Activated T-cell treated with anti-CD3 and anti-CD28 coated beads, Interleukin-2, amount 50 U/mL, for 4 hours (primary cell): ENCODE results near the gene HINFP. TPM values are rescaled to one million over a fixed set of nuclear protein-coding genes. Genes with fewer than 3 reads are reported as not detected.
"Not testable (repeated sequence)": the region's sequence is repeated elsewhere in the genome, so short reads cannot be mapped to it uniquely, and the experiment has no call there.

Source experiments
- ATAC-seq, 2 donors: fragments of 200-7000 bp; cut with Tn5 transposase; one replicate each; pipeline ENCODE4 v1.10.0; 2021
- DNase-seq: peaks from one replicate; pipeline ENCODE4 v3.0.0-alpha.2; 2020
- H3K27me3 Mint-ChIP-seq: one replicate; pipeline ENCODE4 v1.8.0; 2021; ENCODE audit warnings: low read depth, mixed read lengths
- H3K36me3 Mint-ChIP-seq: one replicate; pipeline ENCODE4 v1.8.0; 2022; ENCODE audit warnings: mixed read lengths; ENCODE audit not compliant: insufficient read depth
- H3K4me1 Mint-ChIP-seq: one replicate; pipeline ENCODE4 v1.8.0; 2021; ENCODE audit warnings: low read depth, mixed read lengths
- H3K4me3 Mint-ChIP-seq: one replicate; pipeline ENCODE4 v1.8.0; 2021; ENCODE audit warnings: mild to moderate bottlenecking, moderate library complexity, mixed read lengths
- H3K9me3 Mint-ChIP-seq: one replicate; pipeline ENCODE4 v1.8.0; 2021; ENCODE audit warnings: mixed read lengths
- total RNA-seq, 3 donors: library from RNA; stranded (reverse); gene quantifications; one replicate each; pipeline ENCODE4 v1.2.1, GENCODE V29; 2021

HINFP gene
- total RNA-seq, 3 donors from 2014 or later: 20.1 to 26.2 (median 21.1) TPM

DNA sequence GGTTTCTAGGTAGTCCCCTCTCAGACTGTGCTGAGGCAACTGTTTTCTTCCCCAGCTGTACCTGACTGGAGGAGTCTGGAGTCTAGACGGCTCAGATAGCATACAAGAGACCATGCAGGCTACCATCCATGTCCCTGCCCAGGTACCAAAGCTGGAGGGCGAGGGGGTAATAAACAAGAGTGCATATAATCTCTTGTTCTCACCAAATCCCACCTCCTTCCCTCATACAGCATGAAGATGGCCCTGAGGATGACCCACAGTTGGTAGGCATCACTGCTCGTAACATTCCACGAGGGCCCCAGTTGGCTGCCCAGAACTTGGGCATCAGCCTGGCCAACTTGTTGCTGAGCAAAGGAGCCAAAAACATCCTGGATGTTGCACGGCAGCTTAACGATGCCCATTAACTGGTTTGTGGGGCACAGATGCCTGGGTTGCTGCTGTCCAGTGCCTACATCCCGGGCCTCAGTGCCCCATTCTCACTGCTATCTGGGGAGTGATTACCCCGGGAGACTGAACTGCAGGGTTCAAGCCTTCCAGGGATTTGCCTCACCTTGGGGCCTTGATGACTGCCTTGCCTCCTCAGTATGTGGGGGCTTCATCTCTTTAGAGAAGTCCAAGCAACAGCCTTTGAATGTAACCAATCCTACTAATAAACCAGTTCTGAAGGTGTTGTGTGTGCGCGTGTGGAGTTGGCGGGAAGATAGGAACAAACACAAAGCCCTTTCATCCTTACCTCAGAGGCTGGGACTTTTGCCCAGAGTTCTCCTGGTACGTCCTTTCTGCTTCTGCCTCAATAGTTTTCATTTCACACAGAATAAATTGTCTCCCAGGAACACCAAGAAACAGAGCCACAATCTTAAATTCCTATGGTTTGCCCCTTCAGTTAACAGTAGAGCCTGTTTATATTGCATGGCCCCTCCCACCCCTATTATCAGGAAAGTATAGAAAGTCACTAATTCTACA, 28.2 kb upstream of the HINFP start:
- Mint-ChIP-seq H3K9me3 (no peaks in the 10 kb centered on the region), H3K36me3 (peaks cover 26% of the 10 kb centered on the region), H3K4me1 (peaks cover 21% of the 10 kb centered on the region), H3K4me3 (peak overlapping the region; percentile 92), H3K27me3 (no peaks in the 10 kb centered on the region)
- ATAC-seq (no peak), DNase-seq (no peak)

- peaks cover 25% of the 10 kb centered on the region for H3K4me1 Mint-ChIP-seq
- peaks cover 34% of the 10 kb centered on the region for H3K36me3 Mint-ChIP-seq
- peak overlapping the region; percentile 92 for H3K4me3 Mint-ChIP-seq
- ATAC-seq (peak; percentile 30 to 36), DNase-seq (peak; percentile 46)
- H3K9me3 Mint-ChIP-seq: no peaks in the 10 kb centered on the region
- H3K27me3 Mint-ChIP-seq: no peaks in the 10 kb centered on the region
These were observed 27.2 kb upstream of the HINFP start for GRCh38 chr11:119093942-119094815.

DNA sequence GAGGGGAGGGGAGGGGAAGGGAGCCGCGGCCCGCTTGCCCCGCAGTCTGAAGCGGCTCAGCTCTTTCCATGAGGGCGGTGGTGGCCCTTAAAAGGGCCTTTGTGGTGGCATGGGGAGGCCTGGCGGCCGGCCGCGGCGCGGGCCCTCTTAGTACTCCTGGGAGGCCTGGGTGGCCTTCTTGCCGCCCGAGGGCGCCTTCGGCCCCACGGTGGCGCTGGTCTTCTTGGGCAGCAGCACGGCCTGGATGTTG, 26.6 kb upstream of the HINFP start:
- Mint-ChIP-seq H3K4me1 (peaks cover 26% of the 10 kb centered on the region), H3K36me3 (peaks cover 34% of the 10 kb centered on the region), H3K4me3 (peak overlapping the region; percentile 92), H3K9me3 (no peaks in the 10 kb centered on the region), H3K27me3 (no peaks in the 10 kb centered on the region)
- DNase-seq (no peak), ATAC-seq (peak; percentile 49 to 53)

DNA sequence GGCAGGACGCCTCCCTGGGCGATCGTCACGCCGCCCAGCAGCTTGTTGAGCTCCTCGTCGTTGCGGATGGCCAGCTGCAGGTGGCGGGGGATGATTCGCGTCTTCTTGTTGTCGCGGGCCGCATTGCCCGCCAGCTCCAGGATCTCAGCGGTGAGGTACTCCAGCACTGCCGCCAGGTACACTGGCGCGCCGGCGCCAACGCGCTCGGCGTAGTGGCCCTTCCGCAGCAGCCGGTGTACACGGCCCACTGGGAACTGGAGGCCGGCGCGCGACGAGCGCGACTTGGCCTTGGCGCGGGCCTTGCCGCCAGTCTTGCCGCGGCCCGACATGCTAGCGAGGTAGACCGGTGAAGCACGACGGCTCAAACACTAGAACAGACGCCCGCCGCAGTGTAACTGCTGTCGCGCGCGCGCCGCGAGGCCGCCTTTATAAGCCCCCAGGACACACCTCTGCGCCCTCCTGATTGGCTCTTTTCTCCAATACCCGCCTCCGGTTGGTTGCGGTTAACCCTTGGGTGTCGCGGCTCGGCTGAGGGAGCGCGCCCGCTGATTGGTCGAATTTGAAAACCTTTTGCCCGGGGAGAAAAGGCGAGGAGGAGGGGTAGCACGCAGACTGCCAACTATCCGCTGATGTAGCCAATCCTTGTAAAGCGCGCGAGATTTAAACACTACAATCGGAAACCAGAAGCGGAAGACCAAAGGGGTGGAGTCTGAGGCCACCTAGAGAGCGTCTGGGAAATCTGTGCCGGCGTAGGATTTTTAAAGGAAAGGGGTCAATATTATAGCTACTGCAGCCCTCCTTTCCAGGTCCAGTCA, 26.1 kb upstream of the HINFP start:
- peaks cover 32% of the 10 kb centered on the region for H3K4me1 Mint-ChIP-seq
- ATAC-seq: peak; percentile 88 to 90
- H3K36me3 Mint-ChIP-seq: peaks cover 34% of the 10 kb centered on the region
- no peaks in the 10 kb centered on the region for H3K9me3 Mint-ChIP-seq
- no peaks in the 10 kb centered on the region for H3K27me3 Mint-ChIP-seq
- peak overlapping the region; percentile 92 for H3K4me3 Mint-ChIP-seq
- peak; percentile 99 for DNase-seq

GRCh38 chr11:119099711-119100110, 21.7 kb upstream of the HINFP start:
- peaks cover 19% of the 10 kb centered on the region for H3K36me3 Mint-ChIP-seq
- H3K27me3 Mint-ChIP-seq: no peaks in the 10 kb centered on the region
- H3K9me3 Mint-ChIP-seq: no peaks in the 10 kb centered on the region
- peaks cover 32% of the 10 kb centered on the region for H3K4me1 Mint-ChIP-seq
- no peak for DNase-seq
- no peak for ATAC-seq
- H3K4me3 Mint-ChIP-seq: peak overlapping the region; percentile 91

DNA sequence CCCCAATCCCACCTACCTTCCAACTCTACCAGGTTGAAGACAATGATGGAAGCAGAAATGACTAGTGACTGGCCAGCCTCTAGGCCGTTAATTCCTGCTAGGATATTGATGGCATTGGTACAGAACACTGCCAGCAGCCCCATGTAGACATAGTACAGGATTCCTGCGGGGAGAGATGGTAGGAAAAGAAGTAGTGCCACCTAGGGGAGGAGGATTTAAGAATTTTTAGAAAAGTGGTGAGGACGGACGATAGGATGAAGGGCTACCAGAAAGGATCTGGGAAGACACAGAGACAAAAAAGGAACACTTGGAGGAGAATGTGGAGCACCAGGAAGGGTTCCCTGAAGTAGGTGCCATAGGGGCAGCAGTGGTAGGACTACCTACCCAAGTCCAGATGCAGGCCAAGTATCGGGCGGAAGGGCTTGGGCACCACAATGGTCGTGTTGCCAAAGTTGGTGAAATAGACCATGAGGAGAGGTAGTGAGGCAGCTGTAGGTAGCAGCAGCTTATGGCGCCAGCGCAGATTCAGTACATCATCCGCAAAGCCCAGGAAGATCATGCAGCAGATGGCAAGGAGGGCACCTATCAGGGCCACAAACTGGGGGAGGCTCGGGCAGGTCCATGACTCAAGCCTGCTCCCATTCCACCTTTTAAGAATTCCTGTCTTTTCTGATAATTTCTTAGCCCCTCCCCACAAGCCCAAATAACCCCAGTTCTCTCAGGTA, 21.0 kb upstream of the HINFP start:
- H3K4me3 Mint-ChIP-seq: peak overlapping the region; percentile 91

DNA sequence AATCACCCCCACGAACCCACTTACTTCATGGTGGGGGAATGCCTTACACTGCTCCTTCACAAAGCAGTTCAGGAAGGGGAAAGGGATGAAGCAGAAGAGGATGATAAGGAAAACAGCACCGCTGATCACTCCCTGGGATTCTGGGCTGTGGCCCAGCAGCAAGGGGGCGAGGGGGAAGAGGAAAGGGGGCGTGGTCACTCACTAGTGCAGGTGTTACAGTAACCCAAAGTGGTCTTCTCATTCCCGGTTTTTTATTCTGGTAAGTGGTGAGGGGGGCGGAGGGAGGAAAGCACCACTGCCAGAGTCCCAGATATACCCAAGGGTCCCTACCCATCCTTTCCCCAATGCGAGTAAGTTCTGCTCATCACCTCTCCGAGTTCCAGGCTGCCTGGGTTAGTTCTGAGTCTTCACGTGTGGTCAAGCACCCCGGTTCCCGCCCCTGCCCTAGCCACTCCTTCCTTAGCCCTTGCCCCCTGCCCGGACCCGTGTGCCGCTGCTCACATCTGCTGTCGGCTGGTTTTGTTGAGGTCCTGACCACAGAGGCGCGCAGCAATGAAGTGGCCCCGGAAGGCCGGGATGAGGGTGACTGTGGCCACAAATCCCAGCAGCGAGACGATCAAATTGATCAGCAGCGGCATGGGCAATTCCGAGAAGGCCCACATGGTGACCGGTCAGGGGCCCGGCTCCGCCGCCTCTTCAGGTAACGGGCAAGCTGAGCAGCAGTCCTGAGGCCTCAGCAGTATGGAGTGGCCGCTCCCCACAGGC, 20.2 kb upstream of the HINFP start:
- Mint-ChIP-seq H3K4me3 (peak overlapping the region; percentile 91), H3K36me3 (peaks cover 19% of the 10 kb centered on the region), H3K9me3 (no peaks in the 10 kb centered on the region), H3K4me1 (peaks cover 31% of the 10 kb centered on the region), H3K27me3 (no peaks in the 10 kb centered on the region)
- peak; percentile 7 to 8 for ATAC-seq
- DNase-seq: no peak

More for the DNA sequence above, 21.0 kb upstream of the HINFP start:
- H3K27me3 Mint-ChIP-seq: no peaks in the 10 kb centered on the region
- no peak for ATAC-seq
- H3K4me1 Mint-ChIP-seq: peaks cover 35% of the 10 kb centered on the region
- DNase-seq: no peak
- no peaks in the 10 kb centered on the region for H3K9me3 Mint-ChIP-seq
- peaks cover 19% of the 10 kb centered on the region for H3K36me3 Mint-ChIP-seq

DNA sequence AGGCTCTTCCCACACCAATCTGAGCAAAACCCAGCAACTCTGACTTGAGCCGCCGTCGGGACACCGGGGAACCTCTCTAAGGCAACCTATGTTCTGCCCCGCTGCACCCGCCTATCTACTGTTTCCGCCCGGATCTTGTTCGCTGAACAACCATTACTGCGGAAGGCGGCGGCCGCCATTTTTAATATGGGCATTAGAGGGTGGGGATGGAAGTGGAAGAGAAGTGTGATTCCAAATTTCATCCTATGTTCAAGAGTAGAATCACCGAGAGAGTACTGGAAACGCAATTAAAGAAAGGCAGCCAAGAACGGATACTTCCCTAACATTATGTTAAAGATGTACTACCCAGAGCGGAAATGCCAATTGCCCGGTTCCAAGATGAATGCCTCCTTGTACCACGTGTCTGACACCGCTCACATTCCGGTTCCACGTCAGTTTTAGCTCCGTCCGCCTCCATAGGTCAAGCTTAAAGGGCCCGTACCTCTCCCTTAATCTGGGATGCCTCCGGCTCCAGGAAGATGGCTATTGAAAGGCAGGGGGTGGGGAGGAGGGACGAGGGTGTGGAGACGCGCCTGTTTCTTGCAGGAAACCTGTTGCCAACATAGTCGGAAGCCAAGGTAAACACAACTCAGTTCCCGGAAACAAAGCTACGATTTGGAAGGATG, 19.5 kb upstream of the HINFP start, which contains the start of gene DPAGT1:
TSS of gene DPAGT1 (minus strand) at position 95 of the 665 bp plus-strand sequence. CDS start 198 bp downstream, outside the sequence.
- peak; percentile 78 for DNase-seq
- ATAC-seq: peak; percentile 88 to 90
- peaks cover 38% of the 10 kb centered on the region for H3K4me1 Mint-ChIP-seq
- no peaks in the 10 kb centered on the region for H3K27me3 Mint-ChIP-seq
- no peaks in the 10 kb centered on the region for H3K9me3 Mint-ChIP-seq
- peaks cover 14% of the 10 kb centered on the region for H3K36me3 Mint-ChIP-seq
- H3K4me3 Mint-ChIP-seq: peak within 1 kb of the TSS; percentile 91

- not testable (repeated sequence) for DNase-seq, H3K27me3 Mint-ChIP-seq, H3K9me3 Mint-ChIP-seq, H3K36me3 Mint-ChIP-seq, ATAC-seq
- Mint-ChIP-seq H3K4me3 (peak overlapping the region; percentile 91), H3K4me1 (peaks cover 40% of the 10 kb centered on the region)
These were observed 18.2 kb upstream of the HINFP start for GRCh38 chr11:119103161-119103664.

GRCh38 chr11:119103793-119104192, 17.6 kb upstream of the HINFP start:
- Mint-ChIP-seq H3K36me3 (peaks cover 2% of the 10 kb centered on the region), H3K9me3 (no peaks in the 10 kb centered on the region), H3K4me1 (peaks cover 43% of the 10 kb centered on the region), H3K4me3 (peak overlapping the region; percentile 48), H3K27me3 (no peaks in the 10 kb centered on the region)
- ATAC-seq: no peak
- no peak for DNase-seq

DNA sequence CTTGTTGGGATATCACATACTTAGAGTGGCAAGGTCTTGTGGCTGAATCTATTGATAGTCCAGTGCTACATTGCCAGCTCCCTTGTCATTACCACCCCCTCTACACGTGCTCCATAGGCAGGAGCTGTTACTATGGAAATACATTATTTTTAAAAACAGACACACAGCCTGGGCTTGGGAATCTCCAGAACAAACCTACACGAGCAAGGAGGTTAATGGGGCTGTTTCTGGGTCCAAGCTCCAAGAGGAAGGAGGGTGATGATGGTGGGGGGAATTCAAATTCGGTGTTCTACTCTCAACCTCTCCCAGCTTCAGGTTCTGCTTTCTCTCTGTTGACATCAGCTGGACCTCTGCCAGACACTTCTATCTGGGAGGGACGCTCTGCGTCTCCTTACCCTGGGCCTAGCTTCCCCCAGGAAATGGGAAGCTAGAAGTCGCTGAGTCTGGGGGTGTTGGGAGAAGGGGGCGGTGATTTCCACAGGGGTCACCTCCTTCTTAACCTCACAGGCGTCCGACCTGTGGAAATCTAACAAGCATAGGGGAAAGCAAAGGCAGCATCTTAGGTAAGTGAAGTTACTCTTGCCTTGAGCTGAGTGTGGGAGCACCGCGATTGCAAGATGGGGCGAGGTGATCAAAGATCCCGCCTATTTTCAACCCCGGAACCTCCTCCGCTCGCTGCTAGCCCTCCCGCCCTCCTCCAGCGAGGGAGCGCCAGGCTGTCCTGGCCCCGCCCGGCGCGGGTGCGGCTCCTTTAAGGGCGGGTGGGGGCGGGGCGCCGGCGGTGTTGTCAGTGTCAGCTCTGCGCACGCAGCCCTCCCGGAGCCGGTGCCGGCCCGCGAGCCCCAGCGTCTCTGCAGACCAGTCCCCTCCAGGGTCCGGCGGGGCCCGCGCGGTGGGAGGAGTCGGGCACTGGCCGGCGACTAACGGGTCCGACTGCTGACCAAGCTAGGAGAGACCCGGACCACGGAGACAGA, 14.5 kb upstream of the HINFP start, which contains the start of gene C2CD2L:
TSS of gene C2CD2L (plus strand) at position 781 of the 974 bp plus-strand sequence. CDS start 398 bp downstream, outside the sequence.
- ATAC-seq: peak; percentile 92 to 93
- peak within 1 kb of the TSS; percentile 91 for H3K4me3 Mint-ChIP-seq
- H3K36me3 Mint-ChIP-seq: peaks cover 8% of the 10 kb centered on the region
- H3K4me1 Mint-ChIP-seq: peaks cover 47% of the 10 kb centered on the region
- no peaks in the 10 kb centered on the region for H3K27me3 Mint-ChIP-seq
- no peaks in the 10 kb centered on the region for H3K9me3 Mint-ChIP-seq
- DNase-seq: peak; percentile 85
